DMS153 (cell line): Measurements from ENCODE around the gene SCD.

ENCODE experiments used
- DNase-seq: peaks from one replicate; lab custom pipeline; 2025; lab: John Stamatoyannopoulos, UW

SCD gene

DNA sequence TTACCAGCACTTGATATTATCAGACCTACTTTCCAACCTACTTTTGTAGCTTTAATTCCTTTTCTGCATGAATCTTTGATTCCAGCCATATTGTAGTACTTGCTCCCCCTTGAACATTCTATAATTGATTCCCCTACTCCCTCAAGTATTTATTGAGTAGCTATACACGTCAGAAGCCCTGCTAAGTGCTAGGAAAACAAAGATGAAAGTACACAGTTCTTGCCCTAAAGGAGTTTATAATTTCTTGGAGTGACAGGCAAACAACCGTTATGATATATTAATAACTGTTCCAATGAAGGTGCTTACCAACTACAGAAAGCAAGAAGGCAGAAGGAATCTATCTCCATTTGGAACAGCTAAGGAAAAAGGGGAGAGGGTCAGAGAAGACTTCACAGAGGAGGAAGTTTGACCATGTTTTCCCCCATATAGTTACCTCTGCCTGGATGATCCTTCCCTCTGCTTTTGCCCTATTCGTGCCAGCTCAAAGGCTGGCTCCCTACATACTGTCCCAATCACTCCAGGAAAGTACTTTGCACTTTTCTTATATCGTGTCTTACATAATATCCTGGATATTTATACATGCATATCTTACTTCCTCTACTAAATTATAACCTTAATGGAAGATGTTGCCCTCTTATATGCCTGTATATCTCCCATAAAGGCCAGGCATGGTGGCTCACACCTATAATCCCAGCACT is 54.7 kb downstream of the SCD start:
- DNase-seq, result no peak

DNA sequence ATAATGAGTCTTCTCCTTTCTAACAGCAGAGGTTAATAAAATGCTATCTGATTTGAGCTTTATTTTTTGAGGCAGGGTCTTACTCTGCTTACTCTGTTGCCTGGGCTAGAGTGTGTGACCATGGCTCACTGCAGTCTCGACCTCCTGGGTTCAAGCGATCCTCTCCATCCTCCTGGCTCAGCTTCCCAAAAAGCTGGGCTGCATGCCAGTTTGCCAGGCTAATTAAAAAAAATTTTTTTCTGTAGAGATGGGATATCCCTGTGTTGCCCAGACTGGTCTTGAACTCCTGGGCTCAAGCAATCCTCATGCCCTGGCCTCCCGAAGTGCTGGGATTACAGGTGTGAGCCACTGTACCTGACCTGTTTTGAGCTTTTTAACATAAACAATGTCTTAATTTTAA is 56.7 kb downstream of the SCD start:
- DNase-seq, result no peak

- no peak for DNase-seq
Observed at GRCh38 chr10:100413173-100413572, 66.1 kb downstream of the SCD start.
